T-cell (primary cell): Measurements from ENCODE around the gene MRGPRF. TPM values are rescaled to one million over a fixed set of nuclear protein-coding genes. Genes with fewer than 3 reads are reported as not detected.

ENCODE experiments used
- ATAC-seq, 4 experiments: fragments of 200-7000 bp in 3 of 4; fragments of 150-1000 bp in 1 of 4; cut with Tn5 transposase; replicated peaks in 1 of 4; 1 replicate in 3 of 4; 2 replicates in 1 of 4; pipeline ENCODE4 v1.10.0; 2021; ENCODE audit warnings: moderate library complexity in 3 of 4, mild to moderate bottlenecking in 2 of 4, moderate number of reproducible peaks in 1 of 4
- CTCF ChIA-PET, 2 donors: fragments of 300-600 bp; sonication (Branson Sonifier 250); formaldehyde crosslinking; loops; one replicate each; lab custom pipeline; 2022; ENCODE audit warnings: antibody characterized with exemption in 2 of 2; lab: Charles Lee
- POLR2A ChIA-PET, 2 donors: fragments of 300-600 bp; sonication (Branson Sonifier 250); formaldehyde crosslinking; loops; one replicate each; lab custom pipeline; 2022; ENCODE audit warnings: antibody characterized with exemption in 2 of 2; lab: Charles Lee
- DNase-seq, 35 experiments: peaks; one replicate each; pipeline versions ENCODE4 v3.0.0 to v3.0.0-alpha.2; 2013 to 2023
- H3K27ac ChIP-seq: one replicate; pipeline ENCODE4 v1.5.1; 2013; ENCODE audit warnings: low read length
- H3K27me3 ChIP-seq, 2 experiments: replicated peaks in 1 of 2; 1 replicate in 1 of 2; 2 replicates in 1 of 2; pipeline versions ENCODE4 v1.6.1 to v1.7.0; 2013; ENCODE audit warnings: low read length in 1 of 2, mixed read lengths in 1 of 2; ENCODE audit not compliant: control insufficient read depth in 2 of 2, insufficient read depth in 2 of 2; ENCODE audit errors: extremely low read depth in 1 of 2
- H3K36me3 ChIP-seq, 2 donors: 1 replicate in 1 of 2; 2 replicates in 1 of 2; pipeline versions ENCODE4 v1.6.1 to v1.7.0; 2013; ENCODE audit warnings: low read length in 1 of 2; ENCODE audit not compliant: control insufficient read depth in 2 of 2, insufficient read depth in 1 of 2; ENCODE audit errors: extremely low read depth in 1 of 2
- H3K4me1 ChIP-seq, 2 experiments: 1 replicate in 1 of 2; 2 replicates in 1 of 2; pipeline versions ENCODE4 v1.6.1 to v1.7.0; 2013; ENCODE audit warnings: low read length in 2 of 2, mixed read lengths in 1 of 2; ENCODE audit not compliant: insufficient read depth in 2 of 2, control insufficient read depth in 1 of 2; ENCODE audit errors: extremely low read depth in 1 of 2
- H3K4me3 ChIP-seq, 2 donors: 1 replicate in 1 of 2; 2 replicates in 1 of 2; pipeline versions ENCODE4 v1.5.1 to v1.7.0; 2013; ENCODE audit warnings: mild to moderate bottlenecking in 2 of 2, low read length in 1 of 2, moderate library complexity in 1 of 2; ENCODE audit not compliant: control insufficient read depth in 1 of 2; ENCODE audit errors: extremely low read depth in 1 of 2
- H3K9me3 ChIP-seq: 2 replicates; pipeline ENCODE4 v1.7.0; 2013
- H3K27ac Mint-ChIP-seq, 2 donors: one replicate each; pipeline ENCODE4 v1.8.0; 2020 to 2021; ENCODE audit warnings: mild to moderate bottlenecking in 2 of 2, mixed read lengths in 2 of 2
- H3K27me3 Mint-ChIP-seq, 2 donors: one replicate each; pipeline ENCODE4 v1.8.0; 2021 to 2022; ENCODE audit warnings: mixed read lengths in 2 of 2
- H3K36me3 Mint-ChIP-seq: one replicate; pipeline ENCODE4 v1.8.0; 2021; ENCODE audit warnings: mixed read lengths
- H3K4me1 Mint-ChIP-seq, 3 donors: one replicate each; pipeline ENCODE4 v1.8.0; 2020 to 2022; ENCODE audit warnings: mixed read lengths in 3 of 3, mild to moderate bottlenecking in 1 of 3
- H3K4me3 Mint-ChIP-seq, 3 donors: one replicate each; pipeline ENCODE4 v1.8.0; 2020 to 2022; ENCODE audit warnings: mild to moderate bottlenecking in 3 of 3, mixed read lengths in 3 of 3, moderate library complexity in 3 of 3
- H3K9me3 Mint-ChIP-seq, 3 donors: one replicate each; pipeline ENCODE4 v1.8.0; 2020 to 2022; ENCODE audit warnings: mixed read lengths in 3 of 3
- WGBS: methylation state at CpG from one replicate; pipeline ENCODE4 v1.1.5; 2013; ENCODE audit warnings: missing lambda C conversion rate; ENCODE audit not compliant: insufficient coverage; 5-methylcytosine and 5-hydroxymethylcytosine counted together
- total RNA-seq, 35 experiments: library from RNA in 6 of 35; stranded (reverse) in 6 of 35; fragments of 120-200 nt in 1 of 35; gene quantifications; one replicate each; pipeline versions ENCODE4 v1.2.1 to v1.2.4 and lab custom pipeline; 2013 to 2026

The MRGPRF gene, protein sequence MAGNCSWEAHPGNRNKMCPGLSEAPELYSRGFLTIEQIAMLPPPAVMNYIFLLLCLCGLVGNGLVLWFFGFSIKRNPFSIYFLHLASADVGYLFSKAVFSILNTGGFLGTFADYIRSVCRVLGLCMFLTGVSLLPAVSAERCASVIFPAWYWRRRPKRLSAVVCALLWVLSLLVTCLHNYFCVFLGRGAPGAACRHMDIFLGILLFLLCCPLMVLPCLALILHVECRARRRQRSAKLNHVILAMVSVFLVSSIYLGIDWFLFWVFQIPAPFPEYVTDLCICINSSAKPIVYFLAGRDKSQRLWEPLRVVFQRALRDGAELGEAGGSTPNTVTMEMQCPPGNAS
- total RNA-seq (not detected), total RNA-seq (lab: John Stamatoyannopoulos, UW) (0 to 0.33 (median 0) reads per million in 29 experiments)
- total RNA-seq (2013): not detected

GRCh38 chr11:69013009-69013951 lies at the start of gene MRGPRF:
MRGPRF (minus strand) TSS chr11:69013246; CDS start chr11:69009901, 3,345 bp downstream.
- no peaks in the 10 kb centered on the region for H3K9me3 ChIP-seq
- H3K27me3 Mint-ChIP-seq: peaks cover 21 to 46% of the 10 kb centered on the region in 2 donors
- ChIA-PET POLR2A (no interaction called here), CTCF (no interaction called here)
- no peak within 1 kb of the TSS for H3K4me3 ChIP-seq
- 19% methylated on average over 26 of the region's 43 CpGs for WGBS
- peaks cover 0 to 74% of the 10 kb centered on the region in 2 experiments for H3K27me3 ChIP-seq
- DNase-seq (peak in 2 of 35 experiments; percentile 4 to 9), ATAC-seq (no peak)
- no peaks in the 10 kb centered on the region for H3K36me3 Mint-ChIP-seq
- H3K9me3 Mint-ChIP-seq: no peaks in the 10 kb centered on the region
- no peaks in the 10 kb centered on the region for H3K36me3 ChIP-seq
- no peak within 1 kb of the TSS for H3K27ac ChIP-seq
- peaks cover 5 to 9% (median 6%) of the 10 kb centered on the region in 3 donors for H3K4me1 Mint-ChIP-seq
- no peak within 1 kb of the TSS for H3K27ac Mint-ChIP-seq
- H3K4me1 ChIP-seq: peaks cover 0 to 17% of the 10 kb centered on the region in 2 experiments
- H3K4me3 Mint-ChIP-seq: peak within 1 kb of the TSS in 1 of 3 donors; percentile 9

GRCh38 chr11:69062169-69062855 lies 49.3 kb upstream of the MRGPRF start:
- H3K4me1 Mint-ChIP-seq: peaks cover 2 to 5% (median 4%) of the 10 kb centered on the region in 3 donors
- Histone ChIP-seq H3K4me1 (no peaks in the 10 kb centered on the region), H3K36me3 (peaks cover 17 to 21% of the 10 kb centered on the region in 2 donors), H3K9me3 (no peaks in the 10 kb centered on the region), H3K4me3 (no peak overlapping the region), H3K27me3 (no peaks in the 10 kb centered on the region), H3K27ac (no peak overlapping the region)
- peaks cover 5% of the 10 kb centered on the region for H3K36me3 Mint-ChIP-seq
- CTCF ChIA-PET: no interaction called here
- no peaks in the 10 kb centered on the region for H3K9me3 Mint-ChIP-seq
- no peak overlapping the region for H3K27ac Mint-ChIP-seq
- DNase-seq (no peak), ATAC-seq (no peak)
- WGBS: 94% methylated on average over 15 of the region's 15 CpGs
- H3K27me3 Mint-ChIP-seq: no peaks in the 10 kb centered on the region
- no peak overlapping the region for H3K4me3 Mint-ChIP-seq
- POLR2A ChIA-PET: no interaction called here

DNA sequence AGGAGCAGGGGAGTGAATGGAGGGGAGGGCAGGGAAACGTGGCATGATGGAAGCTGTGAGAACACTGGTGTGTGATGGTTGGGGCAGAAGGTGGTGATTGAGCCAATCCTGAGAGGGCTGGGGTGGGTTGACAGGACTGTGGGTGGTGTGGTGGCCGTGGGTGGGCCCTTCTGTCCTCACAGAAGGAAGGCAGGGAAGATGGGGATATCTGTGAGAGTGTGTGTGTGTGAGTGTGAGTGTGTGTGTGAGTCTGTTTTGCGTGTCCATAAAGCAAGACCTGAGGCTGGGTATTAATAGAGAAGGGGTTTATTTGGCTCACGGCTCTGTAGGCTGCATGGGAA lies 48.6 kb upstream of the MRGPRF start:
- Mint-ChIP-seq H3K27me3 (no peaks in the 10 kb centered on the region), H3K4me1 (peaks cover 2 to 5% (median 4%) of the 10 kb centered on the region in 3 donors), H3K36me3 (peaks cover 5% of the 10 kb centered on the region), H3K4me3 (no peak overlapping the region), H3K9me3 (no peaks in the 10 kb centered on the region), H3K27ac (no peak overlapping the region)
- Histone ChIP-seq H3K4me3 (no peak overlapping the region), H3K9me3 (no peaks in the 10 kb centered on the region), H3K4me1 (no peaks in the 10 kb centered on the region), H3K27me3 (no peaks in the 10 kb centered on the region), H3K36me3 (peaks cover 17 to 21% of the 10 kb centered on the region in 2 donors), H3K27ac (no peak overlapping the region)
- ATAC-seq (no peak), DNase-seq (no peak)
- POLR2A ChIA-PET: no interaction called here
- whole genome bisulfite sequencing: 86% methylated on average over 4 of the region's 4 CpGs
- CTCF ChIA-PET: no interaction called here

- DNase-seq (no peak), ATAC-seq (no peak)
- H3K36me3 Mint-ChIP-seq: peaks cover 8% of the 10 kb centered on the region
- no peaks in the 10 kb centered on the region for H3K9me3 Mint-ChIP-seq
- H3K27ac Mint-ChIP-seq: no peak overlapping the region
- Histone ChIP-seq H3K4me3 (no peak overlapping the region), H3K27ac (no peak overlapping the region), H3K27me3 (no peaks in the 10 kb centered on the region), H3K4me1 (peaks cover 0 to 4% of the 10 kb centered on the region in 2 experiments), H3K36me3 (peaks cover 17 to 20% of the 10 kb centered on the region in 2 donors), H3K9me3 (no peaks in the 10 kb centered on the region)
- no peak overlapping the region for H3K4me3 Mint-ChIP-seq
- H3K27me3 Mint-ChIP-seq: no peaks in the 10 kb centered on the region
- 91% methylated on average over 25 of the region's 25 CpGs for WGBS
- CTCF ChIA-PET: no interaction called here
- H3K4me1 Mint-ChIP-seq: peaks cover 4 to 7% (median 5%) of the 10 kb centered on the region in 3 donors
- POLR2A ChIA-PET: no interaction called here
These were observed 48.0 kb upstream of the MRGPRF start for GRCh38 chr11:69060806-69061712.

DNA sequence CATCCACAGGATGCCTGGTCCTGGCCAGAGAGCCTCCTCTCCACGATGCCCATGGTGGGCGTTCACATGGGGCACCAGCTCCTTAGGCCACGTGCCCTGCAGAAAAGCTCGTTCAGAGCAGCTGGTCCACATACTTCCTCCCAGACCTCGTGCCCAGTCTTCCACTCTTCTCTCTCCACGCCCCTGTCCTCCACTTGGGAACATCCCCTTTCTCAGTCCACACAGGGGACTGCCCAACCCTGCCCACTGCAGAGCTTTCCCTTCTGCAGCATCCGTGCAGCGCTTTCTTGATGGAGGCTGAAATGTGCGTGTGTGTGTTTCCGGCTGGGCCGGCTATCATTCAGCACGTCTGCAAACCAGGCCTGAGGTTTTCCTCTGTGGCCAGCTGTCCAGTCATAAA lies 46.9 kb upstream of the MRGPRF start:
- no peak overlapping the region for H3K4me3 Mint-ChIP-seq
- H3K9me3 ChIP-seq: no peaks in the 10 kb centered on the region

More for the DNA sequence above, 46.9 kb upstream of the MRGPRF start:
- no peak for ATAC-seq
- no peak overlapping the region for H3K27ac ChIP-seq
- POLR2A ChIA-PET: no interaction called here
- Mint-ChIP-seq H3K27me3 (no peaks in the 10 kb centered on the region), H3K36me3 (peaks cover 11% of the 10 kb centered on the region), H3K9me3 (no peaks in the 10 kb centered on the region), H3K27ac (no peak overlapping the region), H3K4me1 (peaks cover 5 to 14% (median 5%) of the 10 kb centered on the region in 3 donors)
- CTCF ChIA-PET: no interaction called here
- no peak overlapping the region for H3K4me3 ChIP-seq
- H3K4me1 ChIP-seq: peaks cover 0 to 15% of the 10 kb centered on the region in 2 experiments
- 89% methylated on average over 8 of the region's 12 CpGs for WGBS
- no peak for DNase-seq
- H3K36me3 ChIP-seq: peaks cover 17 to 18% of the 10 kb centered on the region in 2 donors
- H3K27me3 ChIP-seq: no peaks in the 10 kb centered on the region
